ENCODE results near the gene AHNAK2. TPM values are rescaled to one million over a fixed set of nuclear protein-coding genes. Genes with fewer than 3 reads are reported as not detected.

AHNAK2 gene
- total and polyA plus RNA-seq, 2 experiments from 2014 or later: 38.3 to 58.0 TPM

DNA sequence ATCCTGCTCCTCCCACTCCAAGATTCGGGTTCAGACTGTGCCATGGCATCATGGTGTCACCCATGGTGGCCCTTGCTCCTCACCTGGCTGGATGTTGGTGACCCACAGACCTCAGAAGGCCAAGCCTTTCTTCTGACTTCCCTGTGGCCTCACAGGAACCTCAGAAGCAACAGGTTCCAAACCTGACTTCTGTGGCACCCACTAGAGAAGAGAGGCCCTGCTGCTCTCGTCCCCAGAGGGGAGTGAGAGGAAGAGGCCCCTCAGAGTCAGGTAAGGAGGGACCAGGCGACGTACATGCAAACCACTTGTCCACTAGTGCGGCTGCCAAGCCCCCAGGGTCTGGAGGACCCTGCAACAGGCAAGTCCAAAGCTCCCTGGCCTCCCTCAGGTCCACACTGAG, 17.9 kb upstream of the AHNAK2 start:
- no peak for DNase-seq
- in situ Hi-C loops (cut with MboI): no loop called here
- H3K9me3 ChIP-seq (ENCODE audit: low read depth): no peaks in the 10 kb centered on the region
- no peaks in the 10 kb centered on the region for H4K20me1 ChIP-seq (ENCODE audit: insufficient read depth)
- no peaks in the 10 kb centered on the region for H3K27me3 ChIP-seq (replicated peaks; ENCODE audit: insufficient read depth)
- no peaks in the 10 kb centered on the region for H3K4me1 ChIP-seq (ENCODE audit: insufficient read depth)
- H3K9me2 ChIP-seq (ENCODE audit: insufficient read depth): no peaks in the 10 kb centered on the region
- 77 to 78% methylated on average over 5 of the region's 5 CpGs for WGBS, 2 experiments (ENCODE audit: low coverage in 1 of 2, low lambda C conversion rate in 2 of 2, missing lambda C conversion rate in 2 of 2)
- no peak overlapping the region for H3K4me2 ChIP-seq (ENCODE audit: unreplicated experiment)
- H3K36me3 ChIP-seq (ENCODE audit: low read depth): peaks cover 4% of the 10 kb centered on the region; the same call in 1 of the 2 replicates
- no peak overlapping the region for H3K27ac ChIP-seq
- TF ChIP-seq EZH2 (IDR thresholded peaks at IDR 0.05; ENCODE audit: insufficient read depth, poor library complexity, severe bottlenecking) (no peak), EZH2phosphoT487 (IDR thresholded peaks at IDR 0.05; ENCODE audit: insufficient read depth, low read depth) (no peak)
- no peaks in the 10 kb centered on the region for H3K79me2 ChIP-seq (ENCODE audit: insufficient read depth)
- no peaks in the 10 kb centered on the region for H3F3A ChIP-seq (ENCODE audit: insufficient read depth)
- no peak overlapping the region for H3K9ac ChIP-seq
- no peak overlapping the region for H3K4me3 ChIP-seq
- no peak overlapping the region for H2AFZ ChIP-seq

DNA sequence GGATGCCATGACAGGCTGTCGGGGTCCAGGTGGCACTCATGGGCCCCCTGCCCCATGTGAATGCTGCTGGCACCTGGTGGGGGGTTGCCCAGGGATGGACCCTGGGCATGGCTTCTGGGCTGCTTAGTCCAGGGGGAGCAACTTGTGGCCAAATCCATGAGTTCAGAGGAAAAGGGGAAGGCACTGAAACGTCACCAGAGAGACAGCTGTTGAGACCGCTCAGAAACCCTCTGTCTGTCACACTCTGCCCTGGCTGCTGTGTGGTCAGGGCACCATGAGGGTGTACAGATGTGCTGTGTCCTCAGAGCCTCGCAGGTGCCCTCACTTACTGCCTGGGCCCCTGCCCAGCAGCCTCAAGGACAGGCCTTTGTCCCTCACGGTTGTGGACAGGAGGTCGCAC, 16.8 kb upstream of the AHNAK2 start:
- Histone ChIP-seq H3K4me1 (ENCODE audit: insufficient read depth) (no peaks in the 10 kb centered on the region), H3K4me2 (ENCODE audit: unreplicated experiment) (no peak overlapping the region), H3K36me3 (ENCODE audit: low read depth) (peaks cover 4% of the 10 kb centered on the region; the same call in 1 of the 2 replicates), H3F3A (ENCODE audit: insufficient read depth) (no peaks in the 10 kb centered on the region), H3K27me3 (replicated peaks; ENCODE audit: insufficient read depth) (no peaks in the 10 kb centered on the region), H3K9me3 (ENCODE audit: low read depth) (no peaks in the 10 kb centered on the region), H3K79me2 (ENCODE audit: insufficient read depth) (no peaks in the 10 kb centered on the region), H2AFZ (no peak overlapping the region), H4K20me1 (ENCODE audit: insufficient read depth) (no peaks in the 10 kb centered on the region), H3K9me2 (ENCODE audit: insufficient read depth) (no peaks in the 10 kb centered on the region), H3K27ac (no peak overlapping the region), H3K9ac (no peak overlapping the region), H3K4me3 (no peak overlapping the region)
- DNase-seq: no peak
- in situ Hi-C loops (cut with MboI): no loop called here
- WGBS, 2 experiments (ENCODE audit: low coverage in 1 of 2, low lambda C conversion rate in 2 of 2, missing lambda C conversion rate in 2 of 2): 93 to 96% methylated on average over 6 of the region's 6 CpGs
- no peak for TF ChIP-seq EZH2 (IDR thresholded peaks at IDR 0.05; ENCODE audit: insufficient read depth, poor library complexity, severe bottlenecking)
- TF ChIP-seq EZH2phosphoT487 (IDR thresholded peaks at IDR 0.05; ENCODE audit: insufficient read depth, low read depth): no peak

DNA sequence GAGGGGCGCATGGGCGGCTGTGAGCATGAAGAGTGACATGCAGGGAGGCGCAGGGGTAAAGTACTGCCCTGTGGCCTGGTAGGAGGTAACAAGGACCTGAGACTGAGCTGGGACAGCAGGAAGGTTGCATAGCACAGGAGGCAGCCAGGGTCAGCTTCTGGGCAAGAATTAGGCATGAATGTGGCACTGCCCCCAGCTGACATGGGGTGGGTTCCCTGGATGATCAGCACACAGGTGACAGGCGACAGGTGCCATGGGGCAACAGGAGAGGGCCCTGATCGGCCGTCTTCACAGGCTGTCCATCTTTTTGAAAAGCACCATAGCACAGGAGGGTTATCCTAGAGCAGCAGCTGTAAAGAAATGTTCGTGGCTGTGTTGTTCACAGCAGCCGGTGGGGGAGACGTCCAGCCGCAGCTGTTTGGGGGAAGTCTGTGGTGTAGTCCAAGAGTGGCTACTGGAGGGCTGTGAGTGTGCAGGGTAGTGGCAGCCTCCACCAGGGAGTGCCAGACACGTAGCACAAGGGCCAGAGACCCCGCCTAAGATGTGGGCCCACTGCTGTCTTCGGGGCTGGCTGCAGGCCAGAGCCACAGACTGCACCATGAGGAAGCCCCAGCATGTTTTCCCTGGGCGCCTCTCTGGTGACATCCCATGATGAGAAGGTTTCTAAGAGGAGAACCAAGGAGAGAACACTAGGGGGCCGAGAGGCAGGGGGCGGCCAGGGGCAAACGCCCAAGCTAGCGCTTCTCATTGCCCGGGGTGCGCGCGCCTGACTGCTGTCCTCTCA, 15.8 kb upstream of the AHNAK2 start:
- no peak for DNase-seq
- Histone ChIP-seq H3K9me2 (ENCODE audit: insufficient read depth) (no peaks in the 10 kb centered on the region), H3K9ac (no peak overlapping the region), H3K27me3 (replicated peaks; ENCODE audit: insufficient read depth) (no peaks in the 10 kb centered on the region), H3K4me3 (no peak overlapping the region), H4K20me1 (ENCODE audit: insufficient read depth) (no peaks in the 10 kb centered on the region), H3K36me3 (ENCODE audit: low read depth) (no peaks in the 10 kb centered on the region), H3F3A (ENCODE audit: insufficient read depth) (no peaks in the 10 kb centered on the region), H3K4me1 (ENCODE audit: insufficient read depth) (no peaks in the 10 kb centered on the region), H3K4me2 (ENCODE audit: unreplicated experiment) (no peak overlapping the region), H2AFZ (no peak overlapping the region), H3K9me3 (ENCODE audit: low read depth) (no peaks in the 10 kb centered on the region), H3K27ac (no peak overlapping the region), H3K79me2 (ENCODE audit: insufficient read depth) (no peaks in the 10 kb centered on the region)
- 85 to 87% methylated on average over 22 of the region's 22 CpGs for WGBS, 2 experiments (ENCODE audit: low coverage in 1 of 2, low lambda C conversion rate in 2 of 2, missing lambda C conversion rate in 2 of 2)
- TF ChIP-seq EZH2 (IDR thresholded peaks at IDR 0.05; ENCODE audit: insufficient read depth, poor library complexity, severe bottlenecking) (no peak), EZH2phosphoT487 (IDR thresholded peaks at IDR 0.05; ENCODE audit: insufficient read depth, low read depth) (no peak)
- in situ Hi-C loops (cut with MboI): no loop called here

DNA sequence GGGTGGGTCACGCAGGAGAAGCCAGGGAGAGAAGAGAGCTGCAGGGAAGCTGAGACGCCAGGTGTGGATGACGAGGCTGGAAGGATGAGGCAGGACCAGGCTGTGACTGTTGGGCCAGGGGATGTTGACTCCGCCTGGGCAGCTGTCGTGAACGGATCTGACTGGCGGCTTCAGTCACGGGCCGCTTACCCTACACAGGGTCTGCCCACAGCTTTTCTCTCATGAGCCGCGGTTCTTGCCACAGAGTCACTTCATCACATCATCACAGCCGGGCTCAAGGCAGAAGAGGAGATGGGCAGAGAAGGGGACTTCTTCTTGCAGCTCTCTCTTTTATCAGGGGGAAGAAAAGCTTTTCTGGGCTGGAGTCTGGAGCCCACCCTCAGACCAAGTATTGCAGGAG, 15.1 kb upstream of the AHNAK2 start:
- Histone ChIP-seq H3K9me2 (ENCODE audit: insufficient read depth) (no peaks in the 10 kb centered on the region), H2AFZ (no peak overlapping the region), H3K4me3 (no peak overlapping the region), H3K36me3 (ENCODE audit: low read depth) (no peaks in the 10 kb centered on the region), H3F3A (ENCODE audit: insufficient read depth) (no peaks in the 10 kb centered on the region), H3K79me2 (ENCODE audit: insufficient read depth) (no peaks in the 10 kb centered on the region), H3K4me1 (ENCODE audit: insufficient read depth) (no peaks in the 10 kb centered on the region), H3K27me3 (replicated peaks; ENCODE audit: insufficient read depth) (no peaks in the 10 kb centered on the region), H3K9ac (no peak overlapping the region), H3K27ac (no peak overlapping the region), H4K20me1 (ENCODE audit: insufficient read depth) (no peaks in the 10 kb centered on the region), H3K9me3 (ENCODE audit: low read depth) (no peaks in the 10 kb centered on the region), H3K4me2 (ENCODE audit: unreplicated experiment) (no peak overlapping the region)
- 93 to 95% methylated on average over 12 of the region's 12 CpGs for WGBS, 2 experiments (ENCODE audit: low coverage in 1 of 2, low lambda C conversion rate in 2 of 2, missing lambda C conversion rate in 2 of 2)
- in situ Hi-C loops (cut with MboI): no loop called here
- DNase-seq: no peak
- TF ChIP-seq EZH2 (IDR thresholded peaks at IDR 0.05; ENCODE audit: insufficient read depth, poor library complexity, severe bottlenecking): no peak
- TF ChIP-seq EZH2phosphoT487 (IDR thresholded peaks at IDR 0.05; ENCODE audit: insufficient read depth, low read depth): no peak
